ENCODE data around the gene FOXL1. TPM values are rescaled to one million over a fixed set of nuclear protein-coding genes. Genes with fewer than 3 reads are reported as not detected.

FOXL1 gene
- total RNA-seq, 3 donors from 2014 or later (not counting 1 experiment from before 2014, with no cell fraction given) = 0.10 TPM; not detected in 2

GRCh38 chr16:86570558-86571529 lies 7.5 kb upstream of the FOXL1 start:
- WGBS (ENCODE audit: insufficient coverage) = 76% methylated on average over 27 of the region's 28 CpGs

DNA sequence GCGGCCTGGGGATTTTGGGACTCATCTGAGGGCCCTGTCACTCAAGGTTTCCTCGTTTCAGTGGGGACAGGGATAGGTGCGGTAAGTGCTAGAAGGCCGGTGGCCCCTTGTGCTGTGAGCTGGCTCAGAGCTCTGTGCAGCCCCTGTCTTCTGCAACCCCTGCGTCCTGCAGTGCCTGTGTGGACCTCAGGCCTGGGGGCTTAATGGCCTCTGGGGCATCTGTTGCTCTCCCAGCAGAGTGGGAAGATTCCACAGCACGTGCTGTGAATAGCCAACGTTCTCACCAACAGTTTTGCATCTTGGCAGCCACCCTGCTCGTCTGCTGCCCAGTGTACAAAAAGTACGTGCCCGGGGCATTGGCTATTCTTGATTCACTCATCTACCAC lies 6.8 kb upstream of the FOXL1 start:
- Mint-ChIP-seq H3K27me3 (ENCODE audit: low read depth in 2 of 2) (peaks cover 39 to 43% of the 10 kb centered on the region in 2 donors), H3K9me3 (no peaks in the 10 kb centered on the region), H3K27ac (no peak overlapping the region), H3K4me3 (no peak overlapping the region), H3K4me1 (peaks cover 0 to 6% of the 10 kb centered on the region in 2 donors), H3K36me3 (no peaks in the 10 kb centered on the region)
- no peaks in the 10 kb centered on the region for H3K9me3 ChIP-seq (ENCODE audit: control insufficient read depth, insufficient read depth, low read length)
- ATAC-seq (no peak), DNase-seq (no peak)
- peaks cover 15% of the 10 kb centered on the region for H3K27me3 ChIP-seq (ENCODE audit: control insufficient read depth, insufficient read depth, low read length)
- TF ChIP-seq, protein P1, sequence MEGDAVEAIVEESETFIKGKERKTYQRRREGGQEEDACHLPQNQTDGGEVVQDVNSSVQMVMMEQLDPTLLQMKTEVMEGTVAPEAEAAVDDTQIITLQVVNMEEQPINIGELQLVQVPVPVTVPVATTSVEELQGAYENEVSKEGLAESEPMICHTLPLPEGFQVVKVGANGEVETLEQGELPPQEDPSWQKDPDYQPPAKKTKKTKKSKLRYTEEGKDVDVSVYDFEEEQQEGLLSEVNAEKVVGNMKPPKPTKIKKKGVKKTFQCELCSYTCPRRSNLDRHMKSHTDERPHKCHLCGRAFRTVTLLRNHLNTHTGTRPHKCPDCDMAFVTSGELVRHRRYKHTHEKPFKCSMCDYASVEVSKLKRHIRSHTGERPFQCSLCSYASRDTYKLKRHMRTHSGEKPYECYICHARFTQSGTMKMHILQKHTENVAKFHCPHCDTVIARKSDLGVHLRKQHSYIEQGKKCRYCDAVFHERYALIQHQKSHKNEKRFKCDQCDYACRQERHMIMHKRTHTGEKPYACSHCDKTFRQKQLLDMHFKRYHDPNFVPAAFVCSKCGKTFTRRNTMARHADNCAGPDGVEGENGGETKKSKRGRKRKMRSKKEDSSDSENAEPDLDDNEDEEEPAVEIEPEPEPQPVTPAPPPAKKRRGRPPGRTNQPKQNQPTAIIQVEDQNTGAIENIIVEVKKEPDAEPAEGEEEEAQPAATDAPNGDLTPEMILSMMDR (IDR thresholded peaks at IDR 0.05) = no peak
- 76% methylated on average over 10 of the region's 10 CpGs for WGBS (ENCODE audit: insufficient coverage)
- peaks cover 11% of the 10 kb centered on the region for H3K4me1 ChIP-seq (ENCODE audit: control insufficient read depth, insufficient read depth, low read length)
- no peak overlapping the region for H3K27ac ChIP-seq (ENCODE audit: low read length)
- H3K36me3 ChIP-seq (ENCODE audit: control insufficient read depth, insufficient read depth, low read length) = no peaks in the 10 kb centered on the region
- intact Hi-C loops (cut with micrococcal nuclease) = no loop called here
- H3K4me3 ChIP-seq (ENCODE audit: low read length) = no peak overlapping the region

More at GRCh38 chr16:86570558-86571529, 7.5 kb upstream of the FOXL1 start:
- ATAC-seq (no peak), DNase-seq (no peak)
- Mint-ChIP-seq H3K9me3 (no peaks in the 10 kb centered on the region), H3K27ac (no peak overlapping the region), H3K27me3 (ENCODE audit: low read depth in 2 of 2) (peaks cover 33 to 39% of the 10 kb centered on the region in 2 donors), H3K4me1 (no peaks in the 10 kb centered on the region), H3K36me3 (no peaks in the 10 kb centered on the region), H3K4me3 (no peak overlapping the region)
- TF ChIP-seq, protein P1 (IDR thresholded peaks at IDR 0.05) = no peak
- intact Hi-C loops (cut with micrococcal nuclease) = no loop called here
- no peak overlapping the region for H3K4me3 ChIP-seq (ENCODE audit: low read length)
- H3K36me3 ChIP-seq (ENCODE audit: control insufficient read depth, insufficient read depth, low read length) = no peaks in the 10 kb centered on the region
- peaks cover 16% of the 10 kb centered on the region for H3K27me3 ChIP-seq (ENCODE audit: control insufficient read depth, insufficient read depth, low read length)
- H3K9me3 ChIP-seq (ENCODE audit: control insufficient read depth, insufficient read depth, low read length) = no peaks in the 10 kb centered on the region
- H3K4me1 ChIP-seq (ENCODE audit: control insufficient read depth, insufficient read depth, low read length) = peaks cover 6% of the 10 kb centered on the region
- no peak overlapping the region for H3K27ac ChIP-seq (ENCODE audit: low read length)

DNA sequence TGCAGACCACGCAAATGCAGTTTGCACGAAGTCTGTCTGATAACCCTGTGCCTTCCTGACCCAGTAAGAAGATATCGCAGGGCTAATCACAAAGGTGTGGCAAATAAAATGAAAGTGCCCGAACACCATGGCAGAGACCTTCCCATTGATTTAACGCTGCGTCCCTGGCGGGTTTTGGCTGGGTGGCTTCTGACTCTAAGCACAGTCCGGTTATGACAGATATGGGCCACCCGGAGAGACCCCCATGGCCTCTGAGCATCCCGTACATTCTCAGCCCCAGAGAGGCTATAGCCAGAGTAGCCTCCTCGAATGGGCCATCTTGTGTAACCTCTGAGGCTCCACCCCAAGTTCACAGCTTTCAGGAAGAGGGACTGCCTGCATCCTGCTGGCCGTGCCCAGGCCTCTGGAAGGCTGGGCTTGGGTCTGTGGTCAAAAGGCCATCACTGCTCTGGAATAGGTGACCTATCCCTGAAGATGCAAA lies 6.3 kb upstream of the FOXL1 start:
- ATAC-seq (no peak), DNase-seq (no peak)
- no peak overlapping the region for H3K4me3 Mint-ChIP-seq
- no peaks in the 10 kb centered on the region for H3K36me3 ChIP-seq (ENCODE audit: control insufficient read depth, insufficient read depth, low read length)
- H3K27ac ChIP-seq (ENCODE audit: low read length) = no peak overlapping the region
- no peaks in the 10 kb centered on the region for H3K9me3 Mint-ChIP-seq
- TF ChIP-seq, protein P1 (IDR thresholded peaks at IDR 0.05) = no peak
- H3K4me1 ChIP-seq (ENCODE audit: control insufficient read depth, insufficient read depth, low read length) = peaks cover 12% of the 10 kb centered on the region
- H3K27ac Mint-ChIP-seq = no peak overlapping the region
- no peaks in the 10 kb centered on the region for H3K36me3 Mint-ChIP-seq
- H3K27me3 Mint-ChIP-seq (ENCODE audit: low read depth in 2 of 2) = peaks cover 43 to 48% of the 10 kb centered on the region in 2 donors
- H3K9me3 ChIP-seq (ENCODE audit: control insufficient read depth, insufficient read depth, low read length) = no peaks in the 10 kb centered on the region
- intact Hi-C loops (cut with micrococcal nuclease) = no loop called here
- peaks cover 18% of the 10 kb centered on the region for H3K27me3 ChIP-seq (ENCODE audit: control insufficient read depth, insufficient read depth, low read length)
- peaks cover 0 to 7% of the 10 kb centered on the region in 2 donors for H3K4me1 Mint-ChIP-seq
- 85% methylated on average over 12 of the region's 12 CpGs for WGBS (ENCODE audit: insufficient coverage)
- no peak overlapping the region for H3K4me3 ChIP-seq (ENCODE audit: low read length)
